Fibroblast of skin of abdomen (primary cell): Measurements from ENCODE around the gene ARF6.
A peak's percentile ranks its signal among the peaks of the same experiment; 100 is the strongest.
"Not testable (repeated sequence)": the region's sequence is repeated elsewhere in the genome, so short reads cannot be mapped to it uniquely, and the experiment has no call there.

Experiments
- DNase-seq: peaks from one replicate; pipeline ENCODE4 v3.0.0-alpha.2; 2013

The ARF6 gene

DNA sequence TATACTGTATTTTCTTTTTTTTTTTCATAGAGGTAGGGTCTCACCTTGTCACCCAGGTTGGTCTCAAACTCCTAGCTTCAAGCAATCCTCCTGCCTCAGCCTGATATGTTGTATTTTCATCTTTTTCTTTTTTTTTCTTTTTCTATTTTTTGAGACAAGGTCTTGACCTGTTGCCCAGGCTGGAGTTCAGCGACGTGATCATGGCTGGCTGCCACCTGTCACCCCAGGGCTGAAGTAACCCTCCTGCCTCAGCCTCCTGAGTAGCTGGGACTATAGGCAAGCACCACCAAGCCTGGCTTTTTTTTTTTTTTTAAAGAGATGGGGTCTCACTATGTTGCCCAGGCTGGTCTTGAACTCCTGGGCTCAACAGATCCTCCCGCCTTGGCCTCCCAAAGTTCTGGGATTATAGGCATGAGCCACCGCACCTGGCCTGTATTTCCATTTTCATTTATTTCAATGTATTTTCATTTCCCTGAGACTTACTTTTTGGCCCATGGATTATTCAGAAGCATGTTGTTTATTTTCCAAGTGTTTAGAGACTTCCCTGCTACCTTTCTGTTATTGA lies 16.2 kb upstream of the ARF6 start:
- no peak for DNase-seq

DNA sequence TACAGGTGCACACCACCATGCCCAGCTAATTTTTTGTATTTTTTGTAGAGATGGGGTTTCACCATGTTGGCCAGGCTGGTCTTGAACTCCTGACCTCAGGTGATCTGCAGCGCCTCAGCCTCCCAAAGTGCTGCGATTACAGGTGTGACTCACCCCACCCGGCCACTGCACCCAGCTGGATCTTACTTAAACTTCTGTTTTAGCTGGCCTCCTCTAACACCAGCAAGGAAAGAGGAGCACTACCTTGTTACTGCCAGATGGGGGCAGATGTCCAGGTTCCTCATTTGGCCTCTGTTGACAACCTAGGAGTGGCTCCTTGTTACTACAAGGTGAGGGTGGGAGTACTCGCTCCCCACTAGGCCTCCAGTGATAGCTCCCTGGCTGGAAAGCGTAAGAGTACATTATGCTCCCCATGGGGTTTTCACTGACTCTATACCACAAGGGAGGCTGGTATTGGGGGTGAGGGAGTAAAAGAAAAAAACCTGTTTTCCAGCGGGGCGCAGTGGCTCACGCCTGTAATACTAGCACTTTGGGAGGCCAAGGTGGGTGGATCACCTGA lies 13.2 kb upstream of the ARF6 start:
- DNase-seq = peak; percentile 57

DNA sequence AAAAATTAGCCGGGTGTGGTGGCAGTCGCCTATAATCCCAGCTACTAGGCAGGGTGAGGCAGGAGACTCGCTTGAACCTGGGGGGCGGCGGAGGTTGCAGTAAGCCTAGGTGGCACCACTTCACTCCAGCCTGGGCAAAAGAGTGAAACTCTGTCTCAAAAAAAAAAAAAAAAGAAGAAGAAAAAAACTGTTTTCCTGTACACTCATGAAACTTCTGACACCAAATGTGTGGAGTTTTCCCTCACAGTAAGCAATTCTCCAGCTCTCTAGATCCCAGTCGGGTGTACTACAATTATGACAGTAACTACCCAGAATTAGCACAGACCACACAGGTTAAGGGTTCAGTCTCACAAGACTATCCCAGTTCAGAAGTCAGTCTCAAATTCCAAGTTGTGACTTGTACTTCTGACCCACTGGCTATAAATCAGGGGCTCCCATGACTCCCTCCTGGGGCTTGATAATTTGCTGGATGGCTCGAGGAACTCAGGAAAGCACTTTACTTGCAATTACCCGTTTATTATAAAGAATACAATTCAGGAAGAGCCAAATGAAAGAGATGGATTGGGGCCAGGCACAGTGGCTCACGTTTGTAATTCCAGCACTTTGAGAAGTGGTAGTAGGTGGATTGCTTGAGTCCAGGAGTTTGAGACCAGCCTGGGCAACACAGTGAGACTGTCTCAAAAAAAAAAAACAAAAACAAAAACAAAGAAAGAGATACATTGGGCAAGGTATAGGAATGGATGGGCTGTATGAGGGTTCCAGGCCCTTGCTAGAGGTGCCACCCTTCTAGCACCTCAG lies 12.4 kb upstream of the ARF6 start:
- no peak for DNase-seq

DNA sequence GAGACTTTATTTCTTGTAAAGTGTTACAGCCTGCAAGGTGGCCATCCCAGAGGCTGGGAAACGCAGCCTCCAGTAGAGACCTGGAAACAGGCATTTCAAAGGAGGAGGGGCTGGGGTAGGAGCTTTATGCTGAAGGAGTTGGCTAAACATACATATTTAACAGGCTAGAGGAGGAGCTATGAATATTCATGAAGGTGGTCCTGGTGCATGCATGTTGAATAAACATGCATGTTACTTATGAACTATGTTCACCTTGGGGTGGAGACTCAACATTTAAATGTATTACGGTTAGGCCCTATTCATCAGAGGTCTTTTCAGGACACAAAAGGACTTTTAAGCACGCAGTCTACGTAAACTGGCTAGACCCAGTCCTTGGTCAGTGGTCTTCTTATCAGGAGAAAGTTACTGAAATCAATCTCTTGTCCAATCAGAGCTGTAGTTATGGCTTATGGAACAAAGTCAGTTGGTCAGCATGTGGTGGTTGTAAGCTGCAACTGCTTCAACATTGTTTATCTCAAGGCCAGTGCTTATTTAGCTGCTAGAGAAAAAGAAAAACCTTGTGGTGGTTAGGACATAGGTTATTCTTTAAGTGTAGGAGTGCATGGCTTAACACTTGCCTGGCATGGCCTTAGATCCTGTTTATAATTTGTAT lies 11.4 kb upstream of the ARF6 start:
- DNase-seq = no peak

DNA sequence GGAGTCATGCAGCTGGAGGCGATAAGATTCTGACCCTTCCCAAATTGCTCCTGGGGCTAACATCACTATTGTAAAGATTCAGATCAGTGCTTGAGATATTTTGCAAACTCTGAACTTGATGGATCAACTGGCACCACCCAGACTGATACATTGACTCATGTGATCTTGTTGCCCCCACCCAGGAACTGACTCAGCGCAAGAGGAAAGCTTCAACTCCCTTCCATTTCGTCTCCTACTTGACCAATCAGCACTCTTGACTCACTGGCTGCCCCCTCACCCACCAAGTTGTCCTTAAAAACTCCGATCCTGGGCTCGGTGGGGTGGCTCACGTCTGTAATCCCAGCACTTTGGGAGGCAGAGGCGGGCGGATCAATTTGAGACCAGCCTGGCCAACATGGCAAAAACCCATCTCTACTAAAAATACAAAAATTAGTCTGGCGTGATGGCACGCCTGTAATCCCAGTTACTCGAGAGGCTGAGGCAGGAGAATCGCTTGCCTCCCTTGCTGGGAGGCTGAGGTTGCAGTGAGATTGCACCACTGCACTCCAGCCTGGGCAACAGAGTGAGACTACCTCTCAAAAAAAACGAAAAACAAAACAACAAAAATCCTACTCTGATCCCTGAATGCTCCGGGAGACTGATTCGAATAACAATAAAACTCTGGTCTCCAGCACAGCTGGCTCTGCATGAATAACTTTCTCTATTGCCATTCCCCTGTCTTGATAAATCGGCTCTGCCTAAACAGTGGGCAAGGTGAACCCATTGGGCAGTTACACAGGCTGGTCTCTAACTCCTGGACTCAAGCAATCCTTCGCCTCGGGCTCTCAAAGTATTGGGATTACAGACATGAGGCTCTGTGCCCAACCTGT lies 9.8 kb upstream of the ARF6 start:
- DNase-seq = no peak

DNA sequence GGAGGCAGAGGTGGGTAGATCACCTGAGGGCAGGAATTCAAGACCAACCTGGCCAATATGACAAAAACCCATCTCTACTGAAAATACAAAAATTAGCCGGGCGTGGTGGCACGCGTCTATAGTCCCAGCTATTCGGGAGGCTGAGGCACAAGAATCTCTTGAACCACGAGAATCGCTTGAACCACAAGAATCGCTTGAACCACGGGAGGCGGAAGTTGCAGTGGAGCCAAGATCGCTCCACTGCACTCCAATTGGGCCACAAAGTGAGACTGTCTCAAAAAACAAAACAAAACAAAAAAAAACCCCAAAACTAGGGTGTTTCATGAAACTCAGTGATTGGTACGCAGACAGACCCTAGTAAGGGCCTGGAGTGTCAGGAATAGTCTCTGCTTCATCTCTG lies 6.4 kb upstream of the ARF6 start:
- DNase-seq = no peak

DNA sequence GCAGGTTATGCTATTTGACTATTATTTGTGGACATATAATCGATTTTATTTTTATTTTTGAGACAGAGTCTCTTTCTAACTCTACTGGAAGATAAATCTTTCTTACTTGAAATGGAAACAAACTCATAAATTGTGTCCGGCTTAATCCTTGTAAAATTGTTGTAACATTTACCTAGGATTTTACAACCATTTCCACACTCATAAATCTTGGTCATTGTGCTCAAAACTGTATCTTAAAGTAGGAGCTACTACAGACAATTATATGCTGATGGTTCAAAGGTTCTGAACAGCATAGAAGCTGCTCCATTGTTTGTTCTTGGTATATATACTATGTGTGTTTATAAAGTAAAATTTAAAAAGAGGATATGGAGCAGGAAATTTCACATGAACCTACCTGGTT lies 4.6 kb upstream of the ARF6 start:
- no peak for DNase-seq

DNA sequence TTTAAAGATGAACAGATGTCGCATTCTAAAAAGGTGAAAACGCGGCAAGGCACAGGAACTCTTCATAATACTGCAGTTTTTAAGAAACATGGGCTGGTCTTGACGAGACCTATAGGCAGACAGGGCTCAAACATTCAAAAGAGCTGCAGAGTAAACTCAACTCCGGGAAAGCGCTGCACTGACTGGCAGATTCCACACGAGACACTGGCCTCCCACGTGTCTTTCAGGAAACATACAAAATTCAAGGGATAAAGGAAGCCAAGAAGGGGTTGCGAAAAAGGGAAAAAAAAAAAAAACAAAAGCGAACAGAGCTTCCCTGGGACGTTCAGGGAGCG lies 614 bp upstream of the ARF6 start:
- DNase-seq = peak; percentile 79

DNA sequence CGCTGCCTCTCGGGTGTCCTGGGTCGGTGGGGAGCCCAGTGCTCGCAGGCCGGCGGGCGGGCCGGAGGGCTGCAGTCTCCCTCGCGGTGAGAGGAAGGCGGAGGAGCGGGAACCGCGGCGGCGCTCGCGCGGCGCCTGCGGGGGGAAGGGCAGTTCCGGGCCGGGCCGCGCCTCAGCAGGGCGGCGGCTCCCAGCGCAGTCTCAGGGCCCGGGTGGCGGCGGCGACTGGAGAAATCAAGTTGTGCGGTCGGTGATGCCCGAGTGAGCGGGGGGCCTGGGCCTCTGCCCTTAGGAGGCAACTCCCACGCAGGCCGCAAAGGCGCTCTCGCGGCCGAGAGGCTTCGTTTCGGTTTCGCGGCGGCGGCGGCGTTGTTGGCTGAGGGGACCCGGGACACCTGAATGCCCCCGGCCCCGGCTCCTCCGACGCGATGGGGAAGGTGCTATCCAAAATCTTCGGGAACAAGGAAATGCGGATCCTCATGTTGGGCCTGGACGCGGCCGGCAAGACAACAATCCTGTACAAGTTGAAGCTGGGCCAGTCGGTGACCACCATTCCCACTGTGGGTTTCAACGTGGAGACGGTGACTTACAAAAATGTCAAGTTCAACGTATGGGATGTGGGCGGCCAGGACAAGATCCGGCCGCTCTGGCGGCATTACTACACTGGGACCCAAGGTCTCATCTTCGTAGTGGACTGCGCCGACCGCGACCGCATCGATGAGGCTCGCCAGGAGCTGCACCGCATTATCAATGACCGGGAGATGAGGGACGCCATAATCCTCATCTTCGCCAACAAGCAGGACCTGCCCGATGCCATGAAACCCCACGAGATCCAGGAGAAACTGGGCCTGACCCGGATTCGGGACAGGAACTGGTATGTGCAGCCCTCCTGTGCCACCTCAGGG lies 679 bp downstream of the ARF6 start:
- DNase-seq = no peak

DNA sequence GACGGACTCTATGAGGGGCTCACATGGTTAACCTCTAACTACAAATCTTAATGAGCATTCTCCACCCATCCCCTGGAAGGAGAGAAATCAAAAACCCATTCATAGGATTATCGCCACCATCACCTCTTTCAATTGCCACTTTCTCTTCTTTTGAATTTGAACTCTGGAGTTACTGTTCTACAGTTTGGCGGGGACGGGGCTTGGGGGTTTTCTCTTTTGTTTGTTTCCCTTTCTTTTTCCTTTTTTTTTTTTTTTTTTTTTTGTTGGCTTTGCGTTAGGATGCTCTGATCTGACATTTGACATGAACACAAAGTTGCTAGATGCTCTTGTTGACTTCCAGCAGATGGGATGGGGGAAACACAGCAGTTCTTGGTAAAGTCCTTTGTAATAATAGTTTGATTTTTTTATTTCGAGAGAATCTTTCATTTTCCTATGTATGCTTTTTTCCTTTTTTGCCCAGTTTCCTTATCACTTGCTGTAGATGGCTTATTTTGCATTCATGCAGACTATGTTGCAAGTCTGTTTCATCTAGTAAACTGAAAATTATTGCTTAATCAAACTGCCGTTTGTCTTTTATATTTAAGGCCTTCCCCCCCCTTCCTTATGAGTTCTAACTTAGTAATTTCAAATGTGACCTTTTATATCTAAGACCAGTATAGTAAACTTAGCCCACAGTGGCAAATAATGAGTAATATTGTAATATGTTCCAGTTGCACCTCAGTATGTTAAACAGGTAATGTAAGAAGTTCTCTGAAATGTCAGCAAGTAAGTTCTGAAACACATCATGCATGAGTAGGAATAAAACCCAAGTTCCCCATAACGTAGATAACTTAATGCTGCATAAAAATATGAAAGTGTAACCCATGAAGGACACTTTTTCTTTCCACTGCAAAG lies 1.6 kb downstream of the ARF6 start:
- DNase-seq = not testable (repeated sequence)

DNA sequence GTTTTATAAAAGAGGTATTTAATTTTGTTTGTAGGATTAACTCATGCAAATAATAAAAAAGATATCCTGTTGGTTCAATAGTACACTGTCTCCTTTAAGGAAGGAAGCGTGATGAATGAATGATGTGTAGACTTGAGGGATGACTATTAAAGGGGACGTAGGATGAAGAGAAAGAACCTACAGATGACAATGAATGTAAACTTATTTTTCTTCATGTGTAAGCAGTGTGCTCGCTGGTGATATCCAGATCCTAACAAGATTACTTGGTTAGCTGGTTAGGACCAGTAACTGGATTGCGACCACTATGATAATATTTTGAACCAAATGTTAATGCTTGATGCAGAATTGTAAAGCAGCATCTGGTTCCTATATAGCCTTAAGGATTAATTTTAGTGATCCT lies 2.6 kb downstream of the ARF6 start:
- no peak for DNase-seq

DNA sequence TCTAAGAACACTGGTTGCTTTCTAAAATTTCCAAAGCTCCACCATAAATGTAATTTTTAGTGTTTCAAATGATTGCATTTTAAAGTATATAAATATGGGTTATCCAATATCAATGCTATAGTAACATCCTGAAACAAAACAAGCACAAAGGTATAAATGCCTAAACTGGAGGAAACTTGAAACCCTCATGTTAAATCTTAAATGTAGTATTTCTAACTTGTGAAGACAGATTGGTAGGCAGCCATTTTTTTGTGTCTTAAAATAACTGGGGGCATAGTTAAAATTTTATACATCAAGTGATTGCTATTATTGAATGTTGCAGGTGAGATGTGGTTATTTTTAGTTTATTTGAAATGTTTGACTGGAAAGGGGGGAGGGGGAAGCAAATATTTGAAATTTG lies 3.4 kb downstream of the ARF6 start:
- DNase-seq = not testable (repeated sequence)

DNA sequence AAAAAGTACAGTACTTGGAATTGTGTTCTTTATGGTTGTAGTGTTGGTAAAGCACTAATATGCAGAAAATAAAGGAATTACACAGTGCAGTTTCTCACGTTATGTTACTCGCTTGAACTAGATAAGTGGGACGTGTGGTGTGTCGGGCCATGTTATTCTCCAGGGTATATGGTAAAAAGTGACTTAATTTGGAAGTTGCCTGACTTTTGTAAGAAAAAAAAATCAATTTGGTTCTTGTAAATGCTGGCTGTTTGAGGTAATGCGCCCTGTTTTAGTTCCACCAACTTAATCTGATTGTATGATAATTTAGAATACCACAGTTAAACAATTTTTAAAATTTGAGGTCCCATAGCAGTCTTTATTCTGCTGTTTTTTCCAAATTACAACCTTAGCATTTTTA lies 4.1 kb downstream of the ARF6 start:
- DNase-seq = no peak

DNA sequence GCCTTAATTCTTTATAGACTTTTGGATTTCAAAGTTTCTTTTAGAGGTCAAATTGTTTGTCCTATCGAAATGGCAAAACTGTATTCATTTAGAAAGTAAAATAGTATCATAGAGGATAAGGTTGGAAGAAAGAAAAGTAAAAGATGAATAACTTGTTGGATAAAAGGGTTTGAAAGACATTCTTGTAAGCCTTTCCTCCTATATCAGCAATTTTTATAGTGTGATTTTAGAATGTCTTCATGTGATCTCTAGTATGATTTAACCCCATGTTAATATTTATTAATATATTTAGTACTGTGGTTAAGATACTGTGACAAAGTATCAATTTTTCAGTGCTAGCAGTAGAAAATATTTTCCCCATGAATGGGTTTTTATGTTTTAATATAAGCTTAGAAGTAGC lies 4.5 kb downstream of the ARF6 start:
- DNase-seq = no peak

DNA sequence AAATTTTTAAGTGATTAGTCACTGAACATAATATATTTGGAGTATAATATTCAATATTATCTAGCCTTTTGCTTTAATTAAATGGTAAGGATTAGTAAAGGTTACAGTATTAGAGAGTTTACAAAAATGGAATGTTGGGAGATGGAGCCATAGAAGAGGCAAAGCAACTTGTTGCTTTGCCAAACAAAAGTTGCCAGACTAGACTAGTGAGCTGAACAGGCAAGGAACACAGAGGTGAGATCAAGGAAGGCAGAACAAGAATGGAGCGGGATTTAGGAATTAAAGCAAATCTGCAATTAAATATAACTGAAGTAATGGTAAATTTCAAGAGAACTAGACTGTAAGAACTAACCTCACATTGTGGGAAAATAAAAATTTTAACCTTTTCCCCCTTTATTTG lies 5.1 kb downstream of the ARF6 start:
- DNase-seq = no peak

DNA sequence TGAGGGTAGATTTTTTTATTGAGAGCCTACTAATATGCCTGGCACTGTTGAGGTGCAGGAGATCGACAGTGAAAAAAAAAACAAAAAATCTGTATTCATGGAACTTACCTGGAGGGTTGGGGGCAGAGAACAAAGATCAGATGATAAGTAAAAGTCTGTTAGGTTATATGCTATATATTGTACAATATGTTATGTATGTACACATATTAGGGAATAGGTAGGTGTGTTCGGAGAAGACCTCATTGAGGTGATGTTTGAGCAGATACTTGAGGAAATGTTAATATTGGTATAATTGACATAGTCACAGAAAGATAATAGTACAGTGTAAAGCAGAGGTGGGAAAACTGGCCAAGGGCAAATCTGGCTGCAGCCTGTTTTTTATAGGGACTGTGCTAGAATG lies 5.6 kb downstream of the ARF6 start:
- DNase-seq = no peak

DNA sequence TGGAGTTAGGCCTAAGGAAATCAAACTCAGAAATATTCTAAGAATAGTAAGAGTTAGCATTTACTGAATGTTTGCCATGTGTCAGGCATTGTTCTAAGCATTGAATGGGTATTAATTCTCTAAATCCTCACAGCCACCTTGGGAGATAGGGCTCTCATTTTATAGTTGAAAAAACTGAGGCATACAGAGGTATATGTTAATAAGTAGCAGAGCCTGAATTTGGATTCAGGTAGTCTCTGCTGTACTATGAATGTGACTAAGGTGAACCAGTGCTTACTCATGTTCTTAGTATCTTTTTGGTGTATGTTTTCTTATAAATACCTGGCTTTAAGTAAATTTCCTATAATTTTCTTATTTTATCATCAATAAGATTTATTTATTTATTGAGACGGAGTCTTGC lies 8.1 kb downstream of the ARF6 start:
- DNase-seq = no peak

DNA sequence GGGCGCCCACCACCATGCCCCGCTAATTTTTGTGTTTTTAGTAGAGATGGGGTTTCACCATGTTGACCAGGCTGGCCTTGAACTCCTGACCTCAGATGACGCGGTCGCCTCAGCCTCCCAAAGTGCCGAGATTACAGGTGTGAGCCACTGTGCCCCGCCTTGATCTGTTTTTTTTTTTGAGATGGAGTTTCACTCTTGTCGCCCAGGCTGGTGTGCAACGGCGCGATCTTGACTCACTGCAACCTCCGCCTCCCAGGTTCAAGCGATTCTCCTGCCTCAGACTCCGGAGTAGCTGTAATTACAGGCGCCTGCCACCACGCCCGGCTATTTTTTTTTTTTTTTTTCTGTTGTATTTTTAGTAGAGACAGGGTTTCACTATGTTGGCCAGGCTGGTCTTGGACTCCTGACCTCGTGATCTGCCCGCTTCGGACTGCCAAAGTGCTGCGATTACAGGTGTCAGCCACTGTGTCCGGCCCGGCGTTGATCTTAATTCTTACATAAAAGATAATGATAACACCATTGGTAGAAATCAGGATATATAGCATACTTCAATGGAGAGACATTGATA lies 9.9 kb downstream of the ARF6 start:
- DNase-seq = not testable (repeated sequence)

DNA sequence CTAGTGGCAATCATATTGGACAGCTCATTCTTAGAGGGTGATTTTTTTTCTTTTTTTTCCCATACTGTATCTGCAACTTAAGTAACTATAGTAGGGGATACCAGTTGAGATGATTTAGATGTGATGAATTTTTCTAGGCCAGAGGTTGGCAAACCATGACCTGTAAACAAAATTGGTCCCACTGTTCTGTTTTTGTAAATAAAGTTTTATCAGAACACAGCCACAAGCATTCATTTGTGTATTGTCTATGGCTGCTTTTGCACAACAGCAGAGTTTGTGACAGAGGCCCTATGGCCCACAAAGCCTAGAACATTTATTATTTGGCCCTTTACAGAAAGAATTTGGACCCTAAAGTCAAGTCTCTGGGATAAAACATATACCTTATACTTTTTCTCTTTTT lies 11.4 kb downstream of the ARF6 start:
- DNase-seq = no peak

DNA sequence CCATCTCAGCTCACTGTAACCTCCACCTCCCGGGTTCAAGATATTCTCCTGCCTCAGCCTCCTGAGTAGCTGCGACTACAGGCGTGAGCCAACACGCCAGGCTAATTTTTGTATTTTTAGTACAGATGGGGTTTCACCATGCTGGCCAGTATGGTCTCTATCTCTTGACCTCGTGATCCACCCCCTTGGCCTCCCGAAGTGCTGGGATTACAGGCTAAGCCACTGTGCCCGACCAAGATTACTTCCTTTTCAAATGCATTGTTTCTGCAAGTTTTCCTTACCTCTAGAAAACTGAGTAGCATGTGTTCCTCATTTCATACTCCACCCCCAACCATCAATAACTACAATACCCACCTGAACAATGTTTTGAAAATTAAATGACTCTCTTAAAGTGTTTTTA lies 13.1 kb downstream of the ARF6 start:
- no peak for DNase-seq
